ENCODE measurements around the gene DTX3. TPM values are rescaled to one million over a fixed set of nuclear protein-coding genes. Genes with fewer than 3 reads are reported as not detected.
"Not testable (repeated sequence)": the region's sequence is repeated elsewhere in the genome, so short reads cannot be mapped to it uniquely, and the experiment has no call there.

The DTX3 gene
- total RNA-seq, 1 donor from 2014 or later = 26.0 TPM

GRCh38 chr12:57564178-57564740 is 40.4 kb upstream of the DTX3 start:
- Histone ChIP-seq H3K4me3 (no peak overlapping the region), H3K27ac (no peak overlapping the region), H3K4me1 (no peaks in the 10 kb centered on the region), H3K27me3 (no peaks in the 10 kb centered on the region), H3K9me3 (no peaks in the 10 kb centered on the region), H3K36me3 (no peaks in the 10 kb centered on the region)
- ATAC-seq (no peak), DNase-seq (no peak)
- no peak for TF ChIP-seq CTCF (IDR thresholded peaks at IDR 0.05)
- intact Hi-C loops (cut with DNase I) = no loop called here

- H3K4me3 ChIP-seq = no peak overlapping the region
- no peaks in the 10 kb centered on the region for H3K27me3 ChIP-seq
- no peak for TF ChIP-seq CTCF (IDR thresholded peaks at IDR 0.05)
- intact Hi-C loops (cut with DNase I) = no loop called here
- H3K36me3 ChIP-seq = no peaks in the 10 kb centered on the region
- no peak overlapping the region for H3K27ac ChIP-seq
- ATAC-seq (no peak), DNase-seq (no peak)
- no peaks in the 10 kb centered on the region for H3K4me1 ChIP-seq
- no peaks in the 10 kb centered on the region for H3K9me3 ChIP-seq
Measured at GRCh38 chr12:57568838-57569237, 35.8 kb upstream of the DTX3 start.

GRCh38 chr12:57569858-57570257 is 34.8 kb upstream of the DTX3 start:
- H3K4me1 ChIP-seq = no peaks in the 10 kb centered on the region
- H3K27me3 ChIP-seq = no peaks in the 10 kb centered on the region
- no peaks in the 10 kb centered on the region for H3K36me3 ChIP-seq
- no peaks in the 10 kb centered on the region for H3K9me3 ChIP-seq
- no peak overlapping the region for H3K4me3 ChIP-seq
- TF ChIP-seq CTCF (IDR thresholded peaks at IDR 0.05) = no peak
- H3K27ac ChIP-seq = no peak overlapping the region
- no peak for DNase-seq
- no peak for ATAC-seq
- intact Hi-C loops (cut with DNase I) = no loop called here

GRCh38 chr12:57570438-57570837 is 34.2 kb upstream of the DTX3 start:
- ATAC-seq; H3K4me1 ChIP-seq; intact Hi-C loops (cut with DNase I); DNase-seq; H3K27ac ChIP-seq; H3K36me3 ChIP-seq; H3K9me3 ChIP-seq; H3K4me3 ChIP-seq; H3K27me3 ChIP-seq: not testable (repeated sequence)

- H3K27ac ChIP-seq = no peak overlapping the region
- H3K4me3 ChIP-seq = no peak overlapping the region
- TF ChIP-seq CTCF (IDR thresholded peaks at IDR 0.05) = no peak
- H3K36me3 ChIP-seq = no peaks in the 10 kb centered on the region
- no peaks in the 10 kb centered on the region for H3K4me1 ChIP-seq
- H3K9me3 ChIP-seq = no peaks in the 10 kb centered on the region
- DNase-seq (no peak), ATAC-seq (no peak)
- intact Hi-C loops (cut with DNase I) = no loop called here
- H3K27me3 ChIP-seq = no peaks in the 10 kb centered on the region
Measured at GRCh38 chr12:57571926-57572762, 32.5 kb upstream of the DTX3 start.

GRCh38 chr12:57574795-57575194 is 29.8 kb upstream of the DTX3 start:
- DNase-seq = no peak
- no peak for TF ChIP-seq CTCF (IDR thresholded peaks at IDR 0.05)
- intact Hi-C loops (cut with DNase I) = no loop called here
- no peak for ATAC-seq
- no peaks in the 10 kb centered on the region for H3K9me3 ChIP-seq
- H3K4me3 ChIP-seq = no peak overlapping the region
- H3K27me3 ChIP-seq = no peaks in the 10 kb centered on the region
- H3K36me3 ChIP-seq = no peaks in the 10 kb centered on the region
- H3K27ac ChIP-seq = no peak overlapping the region
- no peaks in the 10 kb centered on the region for H3K4me1 ChIP-seq

Measured in upper lobe of right lung (tissue), 1 donor.